A549 (cell line): Measurements from ENCODE around the gene RHEBL1.

Source experiments
- CBX8 ChIP-seq: fragments of 200-600 bp; sonication (generic); IDR thresholded peaks from 2 replicates; pipeline ENCODE4 v1.6.1; 2016
- EHMT2 ChIP-seq: fragments of 200-600 bp; sonication (generic); IDR thresholded peaks from 2 replicates; pipeline ENCODE4 v1.6.1; 2016; ENCODE audit warnings: antibody characterized with exemption, low read depth, mild to moderate bottlenecking, moderate library complexity
- NR3C1 ChIP-seq: fragments of >200 bp; sonication (Bioruptor Twin); formaldehyde crosslinking; IDR thresholded peaks from 3 replicates; pipeline ENCODE4 v1.6.1; 2017
- TF ChIP-seq, protein P1 (sequence below): IDR thresholded peaks from 2 replicates; pipeline ENCODE4 v1.6.1; 2012
- TF ChIP-seq, protein P2 (sequence below): fragments of >200 bp; sonication (Bioruptor Twin); formaldehyde crosslinking; IDR thresholded peaks from 3 replicates; pipeline ENCODE4 v1.5.1; 2016

DNA sequence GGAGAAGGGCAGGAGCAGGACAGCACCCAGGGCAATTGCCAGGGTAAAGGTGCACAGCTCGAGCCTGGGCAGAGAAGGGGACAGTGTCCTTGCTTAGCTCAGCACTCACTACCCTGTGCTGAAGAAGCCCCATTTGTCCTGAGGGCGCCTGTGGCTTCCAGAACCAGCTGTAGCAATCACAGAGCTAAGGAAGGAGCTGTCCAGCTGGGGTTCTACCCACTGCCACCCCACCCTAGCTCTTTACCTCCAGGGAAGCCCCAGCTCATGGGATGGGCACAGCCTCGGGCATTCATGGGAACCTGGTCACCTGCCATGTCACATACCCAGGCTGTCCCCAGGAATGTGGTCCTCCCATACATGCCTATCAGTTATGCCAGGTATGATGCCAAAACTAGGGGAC lies 35.0 kb upstream of the RHEBL1 start:
- no peak for TF ChIP-seq EHMT2
- TF ChIP-seq NR3C1, result no peak
- TF ChIP-seq, protein P1, sequence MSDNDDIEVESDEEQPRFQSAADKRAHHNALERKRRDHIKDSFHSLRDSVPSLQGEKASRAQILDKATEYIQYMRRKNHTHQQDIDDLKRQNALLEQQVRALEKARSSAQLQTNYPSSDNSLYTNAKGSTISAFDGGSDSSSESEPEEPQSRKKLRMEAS, result no peak
- TF ChIP-seq, protein P2, sequence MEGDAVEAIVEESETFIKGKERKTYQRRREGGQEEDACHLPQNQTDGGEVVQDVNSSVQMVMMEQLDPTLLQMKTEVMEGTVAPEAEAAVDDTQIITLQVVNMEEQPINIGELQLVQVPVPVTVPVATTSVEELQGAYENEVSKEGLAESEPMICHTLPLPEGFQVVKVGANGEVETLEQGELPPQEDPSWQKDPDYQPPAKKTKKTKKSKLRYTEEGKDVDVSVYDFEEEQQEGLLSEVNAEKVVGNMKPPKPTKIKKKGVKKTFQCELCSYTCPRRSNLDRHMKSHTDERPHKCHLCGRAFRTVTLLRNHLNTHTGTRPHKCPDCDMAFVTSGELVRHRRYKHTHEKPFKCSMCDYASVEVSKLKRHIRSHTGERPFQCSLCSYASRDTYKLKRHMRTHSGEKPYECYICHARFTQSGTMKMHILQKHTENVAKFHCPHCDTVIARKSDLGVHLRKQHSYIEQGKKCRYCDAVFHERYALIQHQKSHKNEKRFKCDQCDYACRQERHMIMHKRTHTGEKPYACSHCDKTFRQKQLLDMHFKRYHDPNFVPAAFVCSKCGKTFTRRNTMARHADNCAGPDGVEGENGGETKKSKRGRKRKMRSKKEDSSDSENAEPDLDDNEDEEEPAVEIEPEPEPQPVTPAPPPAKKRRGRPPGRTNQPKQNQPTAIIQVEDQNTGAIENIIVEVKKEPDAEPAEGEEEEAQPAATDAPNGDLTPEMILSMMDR, result no peak
- TF ChIP-seq CBX8, result no peak
